WTC11 (cell line): ENCODE data around the gene TOB2. TPM values are rescaled to one million over a fixed set of nuclear protein-coding genes. Genes with fewer than 3 reads are reported as not detected.
A peak's percentile ranks its signal among the peaks of the same experiment; 100 is the strongest.

Experiments used
- ATAC-seq: fragments of 200-7000 bp; cut with Tn5 transposase; 2 replicates; pipeline ENCODE4 v1.10.0; 2021; ENCODE audit warnings: mild to moderate bottlenecking, moderate library complexity
- CTCF ChIA-PET: fragments of 300-600 bp; sonication (Branson Sonifier 250); formaldehyde crosslinking; loops from one replicate; lab custom pipeline; 2021; ENCODE audit warnings: antibody characterized with exemption; lab: Charles Lee
- POLR2A ChIA-PET: fragments of 350-600 bp; sonication (Branson Sonifier 250); formaldehyde crosslinking; loops from one replicate; lab custom pipeline; 2021; ENCODE audit warnings: antibody characterized with exemption; lab: Charles Lee
- DNase-seq: peaks from one replicate; pipeline ENCODE4 v3.0.0; 2021; ENCODE audit warnings: low spot score
- H3K27ac Mint-ChIP-seq: 2 replicates; pipeline ENCODE4 v1.8.0; 2021; ENCODE audit warnings: mixed read lengths
- H3K27me3 Mint-ChIP-seq: 2 replicates; pipeline ENCODE4 v1.8.0; 2021; ENCODE audit warnings: low read depth, mild to moderate bottlenecking, moderate library complexity, mixed read lengths
- H3K36me3 Mint-ChIP-seq: 2 replicates; pipeline ENCODE4 v1.8.0; 2021; ENCODE audit warnings: mixed read lengths
- H3K4me1 Mint-ChIP-seq: 2 replicates; pipeline ENCODE4 v1.8.0; 2022; ENCODE audit warnings: mixed read lengths
- H3K4me3 Mint-ChIP-seq: 2 replicates; pipeline ENCODE4 v1.8.0; 2021; ENCODE audit warnings: mild to moderate bottlenecking, moderate library complexity, mixed read lengths
- H3K9me3 Mint-ChIP-seq: 2 replicates; pipeline ENCODE4 v1.8.0; 2021; ENCODE audit warnings: mixed read lengths
- EMX1 ChIP-seq: fragments of 250-450 bp; sonication (Bioruptor Pico); IDR thresholded peaks from 2 replicates; pipeline ENCODE4 v1.8.0; 2021; ENCODE audit warnings: mild to moderate bottlenecking
- FOXJ3 ChIP-seq: sonication (generic); formaldehyde crosslinking; IDR thresholded peaks from 2 replicates; pipeline ENCODE4 v1.9.0; 2021; ENCODE audit warnings: missing genetic modification reagents, mild to moderate bottlenecking, borderline replicate concordance
- FOXK1 ChIP-seq: sonication (generic); formaldehyde crosslinking; IDR thresholded peaks from 2 replicates; pipeline ENCODE4 v1.8.0; 2022; ENCODE audit warnings: mild to moderate bottlenecking, moderate library complexity, missing genetic modification reagents
- FOXP1 ChIP-seq: sonication (generic); formaldehyde crosslinking; IDR thresholded peaks from 2 replicates; pipeline ENCODE4 v1.8.0; 2022; ENCODE audit warnings: missing genetic modification reagents, mild to moderate bottlenecking, moderate library complexity, borderline replicate concordance
- JAZF1 ChIP-seq: fragments of 250-450 bp; sonication (Bioruptor Pico); IDR thresholded peaks from 2 replicates; pipeline ENCODE4 v1.9.0; 2021; ENCODE audit warnings: moderate library complexity, mild to moderate bottlenecking, inconsistent platforms
- PRRX2 ChIP-seq: fragments of 250-450 bp; sonication (Bioruptor Pico); IDR thresholded peaks from 2 replicates; pipeline ENCODE4 v1.8.0; 2021; ENCODE audit warnings: mild to moderate bottlenecking
- RELA ChIP-seq: sonication (generic); formaldehyde crosslinking; IDR thresholded peaks from 2 replicates; pipeline ENCODE4 v1.8.1; 2022; ENCODE audit warnings: missing genetic modification reagents, mild to moderate bottlenecking, borderline replicate concordance
- ZBTB21 ChIP-seq: sonication (generic); formaldehyde crosslinking; IDR thresholded peaks from 2 replicates; pipeline ENCODE4 v1.8.1; 2023; ENCODE audit warnings: mild to moderate bottlenecking, missing genetic modification reagents, borderline replicate concordance
- ZNF121 ChIP-seq: sonication (generic); formaldehyde crosslinking; IDR thresholded peaks from 2 replicates; pipeline ENCODE4 v1.8.0; 2023; ENCODE audit warnings: missing genetic modification reagents
- ZNF263 ChIP-seq: sonication (generic); formaldehyde crosslinking; IDR thresholded peaks from 2 replicates; pipeline ENCODE4 v1.8.1; 2022; ENCODE audit warnings: low read depth, mild to moderate bottlenecking, moderate library complexity, missing genetic modification reagents
- ZNF416 ChIP-seq: fragments of 250-450 bp; sonication (Bioruptor Pico); IDR thresholded peaks from 2 replicates; pipeline ENCODE4 v1.9.0; 2021; ENCODE audit warnings: mild to moderate bottlenecking, inconsistent platforms
- ZNF423 ChIP-seq: fragments of 250-450 bp; sonication (Bioruptor Pico); IDR thresholded peaks from 2 replicates; pipeline ENCODE4 v2.1.2; 2022; ENCODE audit warnings: mild to moderate bottlenecking, moderate library complexity
- total RNA-seq: library from RNA; stranded (reverse); gene quantifications from 3 replicates; pipeline ENCODE4 v1.2.3, GENCODE V29; 2021
- TF ChIP-seq, protein P1 (sequence below): fragments of 250-450 bp; sonication (Bioruptor Pico); IDR thresholded peaks from 2 replicates; pipeline ENCODE4 v1.8.0; 2021; ENCODE audit warnings: mild to moderate bottlenecking
- TF ChIP-seq, protein P2 (sequence below): fragments of 250-450 bp; sonication (Bioruptor Pico); IDR thresholded peaks from 2 replicates; pipeline ENCODE4 v1.9.0; 2021; ENCODE audit warnings: mild to moderate bottlenecking
- TF ChIP-seq, protein P3 (sequence below): sonication (generic); formaldehyde crosslinking; IDR thresholded peaks from 2 replicates; pipeline ENCODE4 v1.8.0; 2022; ENCODE audit warnings: mild to moderate bottlenecking, missing genetic modification reagents
- TF ChIP-seq, protein P4 (sequence below): fragments of 200-600 bp; IDR thresholded peaks from 2 replicates; pipeline ENCODE4 v1.8.0; 2022; ENCODE audit warnings: antibody characterized with exemption
- TF ChIP-seq, protein P5 (sequence below): sonication (generic); formaldehyde crosslinking; IDR thresholded peaks from 2 replicates; pipeline ENCODE4 v1.8.1; 2022; ENCODE audit warnings: mild to moderate bottlenecking, moderate library complexity, missing genetic modification reagents
- TF ChIP-seq, protein P6 (sequence below): sonication (generic); formaldehyde crosslinking; IDR thresholded peaks from 2 replicates; pipeline ENCODE4 v1.8.1; 2023; ENCODE audit warnings: mild to moderate bottlenecking, missing genetic modification reagents, moderate library complexity
- TF ChIP-seq, protein P7 (sequence below): fragments of 250-450 bp; sonication (Bioruptor Pico); IDR thresholded peaks from 2 replicates; pipeline ENCODE4 v1.9.0; 2021; ENCODE audit warnings: moderate library complexity, mild to moderate bottlenecking, inconsistent platforms, borderline replicate concordance
- TF ChIP-seq, protein P8 (sequence below): fragments of 250-450 bp; sonication (Bioruptor Pico); IDR thresholded peaks from 2 replicates; pipeline ENCODE4 v1.9.0; 2021; ENCODE audit warnings: mild to moderate bottlenecking

The TOB2 gene
- total RNA-seq, 1 experiment from 2014 or later, result 46.6 TPM

DNA sequence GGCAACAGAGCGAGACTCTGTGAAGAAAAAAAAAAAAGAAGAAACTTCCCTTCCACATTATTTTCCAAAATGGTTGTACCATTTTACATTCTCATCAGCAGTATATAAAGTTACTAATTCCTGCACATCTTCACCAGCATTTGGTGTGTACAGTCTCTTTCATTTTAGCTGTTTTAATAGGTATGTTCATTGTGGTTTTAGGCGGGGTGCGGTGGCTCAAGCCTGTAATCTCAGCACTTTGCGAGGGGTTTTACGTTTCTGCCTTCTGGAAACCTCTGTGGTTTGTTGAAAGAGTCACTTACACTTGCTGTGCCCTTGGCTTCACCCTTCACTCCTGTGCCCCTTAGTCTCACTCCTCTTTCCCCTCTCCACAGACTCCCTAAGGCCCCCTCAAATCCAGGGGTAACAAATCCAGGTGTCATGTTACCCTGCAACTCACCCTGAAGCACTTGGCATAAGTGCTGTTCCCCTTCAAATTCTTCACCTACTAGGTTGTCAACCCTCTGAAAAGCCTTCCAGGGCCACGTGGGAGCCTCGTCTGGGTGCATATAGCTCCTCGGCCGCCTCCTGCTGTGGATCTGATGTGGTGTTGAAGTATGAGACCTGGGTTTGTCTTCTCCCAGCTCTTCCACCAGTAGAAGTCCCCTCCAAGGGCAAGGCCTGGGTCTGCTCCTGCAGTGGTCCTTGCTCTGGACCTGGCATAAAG, 20.8 kb downstream of the TOB2 start (continued):
- TF ChIP-seq, protein P1, sequence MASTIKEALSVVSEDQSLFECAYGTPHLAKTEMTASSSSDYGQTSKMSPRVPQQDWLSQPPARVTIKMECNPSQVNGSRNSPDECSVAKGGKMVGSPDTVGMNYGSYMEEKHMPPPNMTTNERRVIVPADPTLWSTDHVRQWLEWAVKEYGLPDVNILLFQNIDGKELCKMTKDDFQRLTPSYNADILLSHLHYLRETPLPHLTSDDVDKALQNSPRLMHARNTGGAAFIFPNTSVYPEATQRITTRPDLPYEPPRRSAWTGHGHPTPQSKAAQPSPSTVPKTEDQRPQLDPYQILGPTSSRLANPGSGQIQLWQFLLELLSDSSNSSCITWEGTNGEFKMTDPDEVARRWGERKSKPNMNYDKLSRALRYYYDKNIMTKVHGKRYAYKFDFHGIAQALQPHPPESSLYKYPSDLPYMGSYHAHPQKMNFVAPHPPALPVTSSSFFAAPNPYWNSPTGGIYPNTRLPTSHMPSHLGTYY, result no peak
- TF ChIP-seq ZBTB21 (CRISPR knock-in tag), result no peak
- TF ChIP-seq, all 79 proteins: peak for 0

DNA sequence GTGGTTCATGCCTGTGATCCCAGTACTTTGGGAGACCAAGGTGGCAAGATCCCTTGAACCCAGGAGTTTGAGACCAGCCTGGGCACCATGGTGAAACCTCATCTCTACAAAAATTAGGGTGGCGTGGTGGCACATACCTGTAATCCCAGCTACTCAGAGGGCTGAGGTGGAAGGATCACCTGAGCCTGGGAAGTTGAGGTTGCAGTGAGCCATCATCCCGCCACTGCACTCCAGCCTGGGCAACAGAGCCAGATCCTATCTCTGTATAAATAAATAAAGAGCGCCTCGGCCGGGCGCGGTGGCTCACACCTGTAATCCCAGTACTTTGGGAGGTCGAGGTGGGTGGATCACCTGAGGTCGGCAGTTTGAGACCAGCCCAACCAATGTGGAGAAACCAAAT, 27.9 kb downstream of the TOB2 start:
- TF ChIP-seq, protein P2, sequence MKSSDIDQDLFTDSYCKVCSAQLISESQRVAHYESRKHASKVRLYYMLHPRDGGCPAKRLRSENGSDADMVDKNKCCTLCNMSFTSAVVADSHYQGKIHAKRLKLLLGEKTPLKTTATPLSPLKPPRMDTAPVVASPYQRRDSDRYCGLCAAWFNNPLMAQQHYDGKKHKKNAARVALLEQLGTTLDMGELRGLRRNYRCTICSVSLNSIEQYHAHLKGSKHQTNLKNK (CRISPR knock-in tag), result no peak
- TF ChIP-seq EMX1 (CRISPR knock-in tag) (no peak), FOXP1 (CRISPR knock-in tag) (no peak), RELA (no peak), ZNF423 (no peak), ZNF121 (no peak), ZNF416 (no peak), ZNF263 (CRISPR knock-in tag) (no peak), JAZF1 (no peak), FOXK1 (CRISPR knock-in tag) (no peak), PRRX2 (CRISPR knock-in tag) (no peak), FOXJ3 (CRISPR knock-in tag) (no peak)
- TF ChIP-seq, protein P3, sequence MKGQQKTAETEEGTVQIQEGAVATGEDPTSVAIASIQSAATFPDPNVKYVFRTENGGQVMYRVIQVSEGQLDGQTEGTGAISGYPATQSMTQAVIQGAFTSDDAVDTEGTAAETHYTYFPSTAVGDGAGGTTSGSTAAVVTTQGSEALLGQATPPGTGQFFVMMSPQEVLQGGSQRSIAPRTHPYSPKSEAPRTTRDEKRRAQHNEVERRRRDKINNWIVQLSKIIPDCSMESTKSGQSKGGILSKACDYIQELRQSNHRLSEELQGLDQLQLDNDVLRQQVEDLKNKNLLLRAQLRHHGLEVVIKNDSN (CRISPR knock-in tag), result no peak
- TF ChIP-seq, protein P4, sequence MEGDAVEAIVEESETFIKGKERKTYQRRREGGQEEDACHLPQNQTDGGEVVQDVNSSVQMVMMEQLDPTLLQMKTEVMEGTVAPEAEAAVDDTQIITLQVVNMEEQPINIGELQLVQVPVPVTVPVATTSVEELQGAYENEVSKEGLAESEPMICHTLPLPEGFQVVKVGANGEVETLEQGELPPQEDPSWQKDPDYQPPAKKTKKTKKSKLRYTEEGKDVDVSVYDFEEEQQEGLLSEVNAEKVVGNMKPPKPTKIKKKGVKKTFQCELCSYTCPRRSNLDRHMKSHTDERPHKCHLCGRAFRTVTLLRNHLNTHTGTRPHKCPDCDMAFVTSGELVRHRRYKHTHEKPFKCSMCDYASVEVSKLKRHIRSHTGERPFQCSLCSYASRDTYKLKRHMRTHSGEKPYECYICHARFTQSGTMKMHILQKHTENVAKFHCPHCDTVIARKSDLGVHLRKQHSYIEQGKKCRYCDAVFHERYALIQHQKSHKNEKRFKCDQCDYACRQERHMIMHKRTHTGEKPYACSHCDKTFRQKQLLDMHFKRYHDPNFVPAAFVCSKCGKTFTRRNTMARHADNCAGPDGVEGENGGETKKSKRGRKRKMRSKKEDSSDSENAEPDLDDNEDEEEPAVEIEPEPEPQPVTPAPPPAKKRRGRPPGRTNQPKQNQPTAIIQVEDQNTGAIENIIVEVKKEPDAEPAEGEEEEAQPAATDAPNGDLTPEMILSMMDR, result no peak
- TF ChIP-seq, protein P5, sequence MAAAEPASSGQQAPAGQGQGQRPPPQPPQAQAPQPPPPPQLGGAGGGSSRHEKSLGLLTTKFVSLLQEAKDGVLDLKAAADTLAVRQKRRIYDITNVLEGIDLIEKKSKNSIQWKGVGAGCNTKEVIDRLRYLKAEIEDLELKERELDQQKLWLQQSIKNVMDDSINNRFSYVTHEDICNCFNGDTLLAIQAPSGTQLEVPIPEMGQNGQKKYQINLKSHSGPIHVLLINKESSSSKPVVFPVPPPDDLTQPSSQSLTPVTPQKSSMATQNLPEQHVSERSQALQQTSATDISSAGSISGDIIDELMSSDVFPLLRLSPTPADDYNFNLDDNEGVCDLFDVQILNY (CRISPR knock-in tag), result no peak
- TF ChIP-seq, protein P6, sequence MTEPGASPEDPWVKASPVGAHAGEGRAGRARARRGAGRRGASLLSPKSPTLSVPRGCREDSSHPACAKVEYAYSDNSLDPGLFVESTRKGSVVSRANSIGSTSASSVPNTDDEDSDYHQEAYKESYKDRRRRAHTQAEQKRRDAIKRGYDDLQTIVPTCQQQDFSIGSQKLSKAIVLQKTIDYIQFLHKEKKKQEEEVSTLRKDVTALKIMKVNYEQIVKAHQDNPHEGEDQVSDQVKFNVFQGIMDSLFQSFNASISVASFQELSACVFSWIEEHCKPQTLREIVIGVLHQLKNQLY (CRISPR knock-in tag), result no peak
- TF ChIP-seq, protein P7, sequence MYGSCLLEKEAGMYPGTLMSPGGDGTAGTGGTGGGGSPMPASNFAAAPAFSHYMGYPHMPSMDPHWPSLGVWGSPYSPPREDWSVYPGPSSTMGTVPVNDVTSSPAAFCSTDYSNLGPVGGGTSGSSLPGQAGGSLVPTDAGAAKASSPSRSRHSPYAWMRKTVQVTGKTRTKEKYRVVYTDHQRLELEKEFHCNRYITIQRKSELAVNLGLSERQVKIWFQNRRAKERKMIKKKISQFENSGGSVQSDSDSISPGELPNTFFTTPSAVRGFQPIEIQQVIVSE (CRISPR knock-in tag), result no peak
- TF ChIP-seq, protein P8, sequence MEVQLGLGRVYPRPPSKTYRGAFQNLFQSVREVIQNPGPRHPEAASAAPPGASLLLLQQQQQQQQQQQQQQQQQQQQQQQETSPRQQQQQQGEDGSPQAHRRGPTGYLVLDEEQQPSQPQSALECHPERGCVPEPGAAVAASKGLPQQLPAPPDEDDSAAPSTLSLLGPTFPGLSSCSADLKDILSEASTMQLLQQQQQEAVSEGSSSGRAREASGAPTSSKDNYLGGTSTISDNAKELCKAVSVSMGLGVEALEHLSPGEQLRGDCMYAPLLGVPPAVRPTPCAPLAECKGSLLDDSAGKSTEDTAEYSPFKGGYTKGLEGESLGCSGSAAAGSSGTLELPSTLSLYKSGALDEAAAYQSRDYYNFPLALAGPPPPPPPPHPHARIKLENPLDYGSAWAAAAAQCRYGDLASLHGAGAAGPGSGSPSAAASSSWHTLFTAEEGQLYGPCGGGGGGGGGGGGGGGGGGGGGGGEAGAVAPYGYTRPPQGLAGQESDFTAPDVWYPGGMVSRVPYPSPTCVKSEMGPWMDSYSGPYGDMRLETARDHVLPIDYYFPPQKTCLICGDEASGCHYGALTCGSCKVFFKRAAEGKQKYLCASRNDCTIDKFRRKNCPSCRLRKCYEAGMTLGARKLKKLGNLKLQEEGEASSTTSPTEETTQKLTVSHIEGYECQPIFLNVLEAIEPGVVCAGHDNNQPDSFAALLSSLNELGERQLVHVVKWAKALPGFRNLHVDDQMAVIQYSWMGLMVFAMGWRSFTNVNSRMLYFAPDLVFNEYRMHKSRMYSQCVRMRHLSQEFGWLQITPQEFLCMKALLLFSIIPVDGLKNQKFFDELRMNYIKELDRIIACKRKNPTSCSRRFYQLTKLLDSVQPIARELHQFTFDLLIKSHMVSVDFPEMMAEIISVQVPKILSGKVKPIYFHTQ (CRISPR knock-in tag), result no peak
- no peak overlapping the region for H3K4me3 Mint-ChIP-seq
- 0 out of 2 replicates have a peak overlapping the region, but pooled peaks have one; percentile 24 for H3K27ac Mint-ChIP-seq
- H3K27me3 Mint-ChIP-seq, result no peaks in the 10 kb centered on the region
- H3K9me3 Mint-ChIP-seq, result no peaks in the 10 kb centered on the region
- CTCF ChIA-PET, result interaction anchor here (1.2 to 2.9 kb wide), 3 partner anchors 15 to 108 kb away, joined by 3 to 10 read pairs (median 4); partner anchors contain the start of gene TOB2
- H3K4me1 Mint-ChIP-seq, result peaks cover 9% of the 10 kb centered on the region
- ATAC-seq, result no peak
- DNase-seq, result no peak
- POLR2A ChIA-PET, result interaction anchor here (1.0 kb wide), 1 partner anchor 50 kb away, joined by 3 read pairs; the partner anchor contains the start of genes ACO2 and PHF5A
- H3K36me3 Mint-ChIP-seq, result no peaks in the 10 kb centered on the region
